H54 (cell line): ENCODE data around the gene SH3GL1.

Experiments
- DNase-seq: peaks from one replicate; pipeline ENCODE4 v3.0.0; 2011; ENCODE audit warnings: low spot score, mixed read lengths; ENCODE audit not compliant: insufficient read length
- FAIRE-seq: peaks from 3 replicates; lab custom pipeline; 2011; peaks lifted over from hg19 to GRCh38; lab: Jason Lieb, UNC
- POLR2A ChIP-seq: IDR thresholded peaks from 2 replicates; pipeline ENCODE4 v1.6.1; 2011; ENCODE audit warnings: low read depth, mild to moderate bottlenecking, low read length

SH3GL1 gene

GRCh38 chr19:4380254-4380727, 20.1 kb downstream of the SH3GL1 start:
- FAIRE-seq (no peak), DNase-seq (no peak)
- TF ChIP-seq POLR2A: no peak

- DNase-seq: peak; percentile 85
- no peak for TF ChIP-seq POLR2A
- peak; percentile 64 for FAIRE-seq
Measured at GRCh38 chr19:4379383-4380253, 20.7 kb downstream of the SH3GL1 start.

- no peak for FAIRE-seq
- no peak for DNase-seq
- no peak for TF ChIP-seq POLR2A
Measured at GRCh38 chr19:4378886-4379285, 21.5 kb downstream of the SH3GL1 start.

- no peak for TF ChIP-seq POLR2A
- DNase-seq (no peak), FAIRE-seq (no peak)
Measured at GRCh38 chr19:4376991-4377781, 23.2 kb downstream of the SH3GL1 start.

GRCh38 chr19:4376671-4376990, 23.7 kb downstream of the SH3GL1 start:
- no peak for FAIRE-seq
- TF ChIP-seq POLR2A: no peak
- no peak for DNase-seq

GRCh38 chr19:4376028-4376670, 24.2 kb downstream of the SH3GL1 start:
- no peak for DNase-seq
- TF ChIP-seq POLR2A: no peak
- no peak for FAIRE-seq

GRCh38 chr19:4375164-4376027, 25.0 kb downstream of the SH3GL1 start:
- no peak for TF ChIP-seq POLR2A
- DNase-seq (peak; percentile 43), FAIRE-seq (no peak)

GRCh38 chr19:4374498-4375163, 25.7 kb downstream of the SH3GL1 start:
- DNase-seq: peak; percentile 92
- TF ChIP-seq POLR2A: no peak
- peak; percentile 70 for FAIRE-seq

- DNase-seq (no peak), FAIRE-seq (no peak)
- no peak for TF ChIP-seq POLR2A
Measured at GRCh38 chr19:4373601-4374497, 26.5 kb downstream of the SH3GL1 start.

GRCh38 chr19:4373013-4373367, 27.4 kb downstream of the SH3GL1 start:
- TF ChIP-seq POLR2A: no peak
- FAIRE-seq (no peak), DNase-seq (no peak)

GRCh38 chr19:4372165-4373012, 28.0 kb downstream of the SH3GL1 start:
- no peak for FAIRE-seq
- TF ChIP-seq POLR2A: no peak
- DNase-seq: no peak
